Parathyroid adenoma (tissue), 2 donors: ENCODE data around the gene ATP2C2.

Experiments
- H2AFZ ChIP-seq: fragments of 300-600 bp; sonication (generic); one replicate; pipeline ENCODE4 v1.7.0; 2017; ENCODE audit warnings: antibody characterized with exemption, mild to moderate bottlenecking
- H3K27ac ChIP-seq: fragments of 300-600 bp; sonication (generic); one replicate; pipeline ENCODE4 v1.7.0; 2017
- H3K27me3 ChIP-seq: fragments of 300-600 bp; sonication (generic); one replicate; pipeline ENCODE4 v1.7.0; 2017; ENCODE audit warnings: low read length; ENCODE audit not compliant: control insufficient read depth, insufficient read depth
- H3K36me3 ChIP-seq: fragments of 300-600 bp; sonication (generic); one replicate; pipeline ENCODE4 v1.7.0; 2017; ENCODE audit warnings: low read length; ENCODE audit not compliant: control insufficient read depth, insufficient read depth
- H3K4me1 ChIP-seq: fragments of 300-600 bp; sonication (generic); one replicate; pipeline ENCODE4 v1.7.0; 2017; ENCODE audit warnings: control low read depth
- H3K4me2 ChIP-seq: fragments of 300-600 bp; sonication (generic); one replicate; pipeline ENCODE4 v1.7.0; 2017; ENCODE audit warnings: low read length
- H3K4me3 ChIP-seq: fragments of 300-600 bp; sonication (generic); one replicate; pipeline ENCODE4 v1.7.0; 2017; ENCODE audit warnings: low read depth, low read length
- H3K79me2 ChIP-seq: fragments of 300-600 bp; sonication (generic); one replicate; pipeline ENCODE4 v1.7.0; 2017; ENCODE audit warnings: control low read depth
- H3K9ac ChIP-seq: fragments of 300-600 bp; sonication (generic); one replicate; pipeline ENCODE4 v1.7.0; 2017; ENCODE audit warnings: mild to moderate bottlenecking
- H3K9me3 ChIP-seq: fragments of 300-600 bp; sonication (generic); one replicate; pipeline ENCODE4 v1.7.0; 2017; ENCODE audit warnings: low read length; ENCODE audit not compliant: control insufficient read depth
- CTCF ChIP-seq: fragments of 300-600 bp; sonication (generic); IDR thresholded peaks from one replicate; pipeline ENCODE4 v1.7.0; 2017; ENCODE audit warnings: antibody characterized with exemption, mild to moderate bottlenecking
- donor health status: primary hyperparathyroidism.

The ATP2C2 gene

GRCh38 chr16:84496991-84497390 lies 128.7 kb downstream of the ATP2C2 start:
- H3K9me3 ChIP-seq, result no peaks in the 10 kb centered on the region
- H2AFZ ChIP-seq, result no peak overlapping the region
- no peaks in the 10 kb centered on the region for H3K27me3 ChIP-seq
- H3K36me3 ChIP-seq, result no peaks in the 10 kb centered on the region
- H3K4me1 ChIP-seq, result no peaks in the 10 kb centered on the region
- no peak overlapping the region for H3K4me2 ChIP-seq
- no peak for TF ChIP-seq CTCF
- H3K27ac ChIP-seq, result no peak overlapping the region
- H3K79me2 ChIP-seq, result no peaks in the 10 kb centered on the region
- H3K9ac ChIP-seq, result no peak overlapping the region
- no peak overlapping the region for H3K4me3 ChIP-seq

- Histone ChIP-seq H3K4me3 (no peak overlapping the region), H3K4me2 (no peak overlapping the region), H2AFZ (no peak overlapping the region), H3K36me3 (no peaks in the 10 kb centered on the region), H3K9me3 (no peaks in the 10 kb centered on the region), H3K27ac (no peak overlapping the region), H3K9ac (no peak overlapping the region), H3K27me3 (no peaks in the 10 kb centered on the region), H3K4me1 (no peaks in the 10 kb centered on the region), H3K79me2 (no peaks in the 10 kb centered on the region)
- TF ChIP-seq CTCF, result no peak
Observed at GRCh38 chr16:84497418-84498222, 129.3 kb downstream of the ATP2C2 start.

- H3K4me2 ChIP-seq, result no peak overlapping the region
- H3K4me1 ChIP-seq, result no peaks in the 10 kb centered on the region
- H3K9ac ChIP-seq, result no peak overlapping the region
- no peak overlapping the region for H2AFZ ChIP-seq
- no peak overlapping the region for H3K4me3 ChIP-seq
- no peaks in the 10 kb centered on the region for H3K9me3 ChIP-seq
- no peaks in the 10 kb centered on the region for H3K27me3 ChIP-seq
- H3K79me2 ChIP-seq, result no peaks in the 10 kb centered on the region
- H3K27ac ChIP-seq, result no peak overlapping the region
- H3K36me3 ChIP-seq, result no peaks in the 10 kb centered on the region
- TF ChIP-seq CTCF, result no peak
Observed at GRCh38 chr16:84498223-84498610, 129.9 kb downstream of the ATP2C2 start.

- Histone ChIP-seq H3K36me3 (no peaks in the 10 kb centered on the region), H3K27me3 (no peaks in the 10 kb centered on the region), H2AFZ (no peak overlapping the region), H3K9me3 (no peaks in the 10 kb centered on the region), H3K79me2 (no peaks in the 10 kb centered on the region), H3K4me2 (no peak overlapping the region), H3K4me3 (no peak overlapping the region), H3K27ac (no peak overlapping the region), H3K4me1 (peaks cover 4% of the 10 kb centered on the region), H3K9ac (no peak overlapping the region)
- no peak for TF ChIP-seq CTCF
Observed at GRCh38 chr16:84498859-84499620, 130.7 kb downstream of the ATP2C2 start.
